EL (cell line): Measurements from ENCODE around the gene RSAD1.

Source experiments
- DNase-seq: peaks from one replicate; pipeline ENCODE4 v3.0.0-alpha.2; 2016

The RSAD1 gene

DNA sequence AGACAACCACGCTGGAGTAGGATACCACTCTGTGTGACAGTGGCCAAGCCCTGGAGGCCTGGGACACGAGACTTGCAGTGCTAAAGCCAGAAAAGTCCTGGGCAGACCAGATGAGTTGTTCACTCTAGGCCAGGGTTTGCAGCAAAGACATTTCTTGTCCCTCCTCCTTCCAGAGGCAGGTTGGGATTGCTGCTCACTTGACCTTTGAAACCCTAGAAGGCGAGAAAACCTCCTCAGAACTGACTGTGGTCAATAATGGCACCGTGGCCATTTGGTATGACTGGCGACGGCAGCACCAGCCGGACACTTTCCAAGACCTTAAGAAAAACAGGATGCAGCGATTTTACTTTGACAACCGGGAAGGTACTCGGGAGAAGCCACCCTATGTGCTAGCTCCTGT is 44.1 kb downstream of the RSAD1 start:
- no peak for DNase-seq

DNA sequence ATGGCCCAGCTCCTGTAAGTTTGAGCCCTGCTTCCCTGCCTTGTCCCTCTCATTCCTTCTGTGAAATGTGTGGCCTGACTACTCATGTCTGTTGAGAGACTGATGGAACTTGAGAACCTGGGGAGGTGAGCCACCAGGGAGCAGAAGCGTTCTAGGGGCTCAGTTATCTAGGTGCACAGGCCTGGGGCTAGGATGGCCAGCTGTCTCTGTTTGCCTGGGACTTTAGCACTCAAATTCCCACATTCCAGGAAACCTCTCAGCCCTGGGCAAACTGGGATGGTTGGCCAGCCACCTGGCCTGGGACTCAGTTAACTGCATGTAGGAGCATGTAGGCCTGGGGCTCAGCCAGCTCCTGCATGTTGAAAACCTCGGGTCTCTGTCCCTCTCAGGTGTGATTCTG is 44.5 kb downstream of the RSAD1 start:
- no peak for DNase-seq

DNA sequence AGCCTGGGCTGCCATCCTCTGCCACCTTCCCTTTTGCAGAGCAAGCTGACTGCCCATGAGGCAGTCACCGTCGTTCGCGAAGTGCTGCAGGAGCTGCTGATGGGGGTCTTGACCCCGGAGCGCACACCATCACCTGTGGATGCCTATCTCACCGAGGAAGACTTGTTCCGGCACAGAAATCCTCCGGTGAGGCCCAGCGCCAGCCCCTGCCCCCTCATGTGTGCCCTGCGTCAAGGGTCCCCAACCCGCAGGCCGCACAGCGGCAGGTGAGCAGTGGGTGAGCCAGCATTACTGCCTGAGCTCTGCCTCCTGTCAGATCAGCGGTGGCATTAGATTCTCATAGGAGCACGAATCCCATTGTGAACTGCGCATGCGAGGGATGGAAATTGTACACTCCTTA is 46.2 kb downstream of the RSAD1 start:
- DNase-seq = no peak

DNA sequence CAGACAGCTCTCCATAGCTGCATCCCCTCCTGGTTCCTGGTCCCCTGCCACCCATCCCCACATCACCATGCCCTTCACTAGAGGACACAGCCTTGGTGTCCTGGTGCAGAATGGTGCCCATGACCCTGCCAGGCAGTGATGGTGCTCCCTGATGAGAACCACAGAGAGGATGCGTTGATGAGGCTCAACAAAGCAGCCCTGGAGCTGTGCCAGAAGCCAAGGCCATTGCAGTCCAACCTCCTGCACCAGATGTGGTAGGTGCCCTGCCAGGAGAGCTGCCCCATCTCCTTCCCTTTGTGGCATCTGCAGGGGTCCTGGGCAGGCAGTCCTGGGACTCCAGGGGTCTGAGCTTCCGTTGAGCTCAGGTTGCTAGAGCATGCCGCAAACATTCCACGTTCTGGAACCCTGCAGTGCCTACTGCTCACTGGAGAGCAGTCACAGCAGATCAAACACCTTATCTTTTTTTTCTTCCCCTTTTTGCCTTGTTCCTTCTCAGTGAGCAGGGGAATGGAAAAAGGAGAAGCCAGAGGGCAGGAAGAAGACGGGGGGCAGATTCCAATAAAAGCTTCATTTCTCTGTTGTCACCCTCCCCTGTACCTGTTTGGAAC is 48.6 kb downstream of the RSAD1 start:
- DNase-seq = no peak

DNA sequence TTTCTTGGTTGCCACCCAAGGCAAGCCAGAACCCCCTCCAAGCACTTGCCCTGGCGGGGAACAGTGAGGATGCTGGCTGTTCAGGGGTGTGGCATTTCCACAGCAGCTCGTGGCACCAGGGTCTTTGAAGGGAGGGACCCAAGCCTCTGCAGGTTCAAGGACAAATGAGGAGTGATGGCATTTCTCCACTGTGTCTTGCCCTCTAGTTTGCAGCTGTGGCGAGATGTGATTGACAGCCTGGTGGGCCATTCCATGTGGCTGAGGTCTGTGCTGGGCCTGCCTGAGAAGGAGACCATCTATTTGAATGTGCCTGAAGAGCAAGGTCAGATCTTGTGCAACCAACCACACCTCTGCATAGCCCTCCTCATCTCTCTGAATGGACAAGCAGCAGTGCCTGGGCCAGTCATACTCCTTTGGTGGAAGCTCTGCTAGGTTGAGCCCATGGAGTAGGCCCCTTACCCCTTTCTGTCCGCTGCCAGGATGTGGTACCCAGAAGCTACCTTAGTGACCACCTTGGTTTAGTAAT is 49.4 kb downstream of the RSAD1 start:
- no peak for DNase-seq

DNA sequence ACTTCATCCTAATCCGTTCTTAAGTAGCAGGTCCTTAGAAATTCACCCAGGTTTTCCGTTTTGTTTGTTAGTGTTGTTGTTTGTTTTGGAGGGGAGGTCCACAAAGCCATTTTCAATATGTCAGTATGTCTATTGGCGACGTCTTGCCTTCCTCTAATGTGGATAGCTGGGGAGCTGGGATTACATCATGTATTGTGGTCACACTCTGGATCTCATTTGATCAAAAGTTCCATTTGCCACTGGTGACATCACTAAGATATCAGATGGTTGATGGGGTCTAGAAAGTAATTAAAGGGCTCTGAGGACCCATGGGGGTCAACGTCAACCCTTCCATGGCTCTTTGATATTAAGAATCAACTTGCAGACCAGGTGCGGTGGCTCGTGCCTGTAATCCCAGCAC is 51.2 kb downstream of the RSAD1 start:
- DNase-seq = no peak

DNA sequence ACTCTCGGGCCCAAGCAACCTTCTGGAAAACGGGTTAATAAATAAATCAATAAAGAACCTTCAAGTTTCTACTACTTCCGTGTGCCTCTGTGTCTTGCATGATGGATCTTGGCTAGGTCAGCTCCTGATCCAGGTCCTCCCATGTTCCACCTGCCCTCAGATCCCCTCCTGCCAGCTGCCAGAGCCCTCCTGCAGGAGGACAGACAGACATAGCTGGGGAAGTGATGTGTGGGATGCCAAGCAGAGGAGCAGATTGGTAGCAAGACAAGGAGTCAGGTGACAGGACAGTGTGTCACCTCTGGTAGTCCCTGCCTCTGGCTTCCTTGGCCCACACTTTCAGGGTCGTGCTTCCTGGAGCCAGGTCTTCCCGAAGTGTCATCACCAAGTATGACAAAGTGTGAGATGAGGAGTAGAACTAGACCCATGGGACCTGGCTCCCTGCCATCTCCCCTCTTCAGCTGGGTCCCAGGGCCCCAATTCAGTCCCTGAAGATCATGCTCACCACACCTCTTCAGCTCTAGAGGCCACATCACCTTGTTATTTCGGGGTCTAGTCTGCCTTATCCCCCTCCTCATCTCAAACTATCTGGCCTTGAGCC is 52.9 kb downstream of the RSAD1 start:
- DNase-seq = no peak

DNA sequence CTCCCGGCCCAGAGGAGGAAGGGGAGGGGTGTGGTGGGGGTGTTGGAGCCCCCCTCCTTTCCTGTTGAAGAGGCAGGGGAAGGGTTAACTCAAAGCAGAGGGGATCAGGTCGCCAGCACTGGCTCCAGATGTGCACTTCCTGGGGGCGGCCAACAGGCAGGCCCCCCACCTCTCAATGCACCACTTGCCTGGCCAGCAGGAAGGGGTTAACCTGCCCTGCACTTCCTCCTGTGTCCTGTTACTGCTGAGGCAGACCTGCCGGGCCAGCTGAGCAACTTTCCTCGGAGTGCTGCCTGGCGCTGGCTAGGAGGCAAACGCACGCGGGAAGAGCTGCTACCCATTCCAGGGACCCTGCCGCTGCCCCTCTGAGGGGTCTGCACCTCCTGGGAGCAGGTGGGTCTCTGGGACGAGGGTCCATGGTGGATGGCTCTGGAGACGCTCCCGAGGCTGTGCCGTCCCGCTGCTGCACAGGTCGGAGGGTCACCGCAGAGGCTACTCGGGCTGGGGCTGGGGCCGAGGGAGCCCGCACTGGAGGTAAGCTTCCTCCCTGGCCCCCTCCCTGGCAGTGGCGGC is 53.9 kb downstream of the RSAD1 start, which contains the start of gene EPN3:
EPN3 (plus strand) TSS at position 284 of the 573 bp plus-strand sequence. CDS start 3,822 bp downstream, outside the sequence.
- no peak for DNase-seq

DNA sequence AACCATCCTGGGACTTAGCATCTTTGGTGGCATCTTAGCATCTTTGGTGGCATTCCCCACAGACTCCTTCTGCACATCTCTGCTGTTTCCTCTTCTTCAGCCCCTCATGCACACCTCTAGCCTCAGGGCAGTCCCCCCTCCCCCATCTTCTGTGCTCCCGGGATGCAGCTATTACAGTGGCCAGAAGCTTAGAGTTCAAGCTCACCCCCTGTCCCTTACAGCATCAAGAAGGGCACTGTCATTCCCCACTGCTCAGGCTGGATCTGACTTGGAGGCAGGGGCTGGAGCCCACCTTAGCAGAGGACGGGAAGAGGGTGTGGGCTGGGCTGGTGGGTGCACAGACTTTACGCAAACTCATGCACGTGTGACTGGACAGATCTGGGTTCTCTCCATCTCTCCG is 54.5 kb downstream of the RSAD1 start:
- DNase-seq = no peak

DNA sequence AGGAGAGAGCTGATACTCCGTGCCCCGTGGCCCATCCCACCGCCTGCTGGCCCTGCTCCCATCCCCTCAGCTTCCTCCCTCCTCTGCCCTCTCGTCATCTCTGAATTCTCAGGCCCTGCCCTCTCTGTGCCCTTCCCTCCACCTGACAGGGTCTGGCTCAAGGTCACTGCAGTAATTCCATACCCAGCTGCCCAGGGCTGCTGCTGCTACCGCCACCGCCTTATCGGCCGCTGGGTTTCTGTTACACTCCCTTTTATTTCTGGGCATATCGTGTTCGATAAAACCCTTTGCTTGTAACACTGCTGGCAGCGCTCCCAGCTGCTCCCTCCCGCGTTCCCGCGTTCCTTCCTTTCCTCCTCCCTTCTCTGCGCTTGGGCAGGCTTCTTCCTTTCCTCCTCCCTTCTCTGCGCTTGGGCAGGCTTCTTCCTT is 55.1 kb downstream of the RSAD1 start:
- DNase-seq = peak; percentile 37

DNA sequence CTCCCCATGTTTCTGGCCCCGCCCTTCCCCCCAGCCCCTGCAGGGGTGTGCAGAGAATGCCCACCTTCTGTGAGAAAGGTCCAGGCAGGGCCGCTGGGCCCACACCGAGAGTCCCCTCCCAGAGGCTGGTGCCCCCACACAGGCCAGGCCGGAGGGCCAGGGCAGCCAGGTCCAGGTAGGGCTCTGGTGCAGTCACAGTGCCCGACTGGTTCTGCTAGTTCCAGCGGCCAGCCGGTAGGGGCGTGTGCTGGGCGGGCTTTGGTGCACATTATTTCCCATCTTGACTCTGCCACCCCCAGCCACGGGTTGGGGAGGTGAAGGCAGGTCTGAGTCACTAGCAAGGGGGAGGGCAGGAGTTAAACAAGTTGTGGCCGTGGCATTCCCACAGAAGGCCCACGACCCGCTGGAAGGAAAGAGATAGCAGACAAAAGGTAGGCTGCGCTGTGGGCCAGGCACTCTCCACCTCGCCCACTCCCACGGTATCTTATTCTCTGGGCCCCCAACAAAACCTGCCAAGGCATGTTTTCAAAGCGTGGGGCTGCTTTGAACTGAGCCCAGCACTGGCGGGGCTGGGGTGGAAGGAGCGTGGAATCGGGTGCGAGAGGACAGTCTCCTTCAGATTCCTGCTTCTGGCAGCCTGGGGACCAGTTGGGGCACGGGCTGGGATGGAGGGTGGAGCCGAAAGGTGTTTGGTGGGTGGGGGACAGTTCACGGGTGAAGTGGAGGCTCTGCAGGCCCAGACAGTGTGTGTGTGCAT is 55.7 kb downstream of the RSAD1 start:
- no peak for DNase-seq

DNA sequence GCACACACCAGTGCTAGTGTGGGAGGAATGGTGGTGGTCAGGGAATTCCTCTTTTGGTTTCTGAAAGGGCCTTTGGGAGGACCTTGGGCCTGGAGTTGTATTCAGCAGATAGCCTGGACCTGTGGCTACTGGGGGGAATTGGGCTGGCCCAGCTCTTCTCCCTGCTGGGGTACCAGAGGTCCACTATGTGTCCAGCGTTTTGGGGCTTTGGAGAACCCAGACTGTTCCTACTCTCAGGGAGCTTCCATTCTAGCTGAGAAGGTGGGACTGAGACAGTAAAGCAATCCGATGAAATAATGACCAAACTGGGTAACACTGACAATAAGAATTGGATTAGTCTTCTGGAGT is 56.3 kb downstream of the RSAD1 start:
- DNase-seq = no peak

DNA sequence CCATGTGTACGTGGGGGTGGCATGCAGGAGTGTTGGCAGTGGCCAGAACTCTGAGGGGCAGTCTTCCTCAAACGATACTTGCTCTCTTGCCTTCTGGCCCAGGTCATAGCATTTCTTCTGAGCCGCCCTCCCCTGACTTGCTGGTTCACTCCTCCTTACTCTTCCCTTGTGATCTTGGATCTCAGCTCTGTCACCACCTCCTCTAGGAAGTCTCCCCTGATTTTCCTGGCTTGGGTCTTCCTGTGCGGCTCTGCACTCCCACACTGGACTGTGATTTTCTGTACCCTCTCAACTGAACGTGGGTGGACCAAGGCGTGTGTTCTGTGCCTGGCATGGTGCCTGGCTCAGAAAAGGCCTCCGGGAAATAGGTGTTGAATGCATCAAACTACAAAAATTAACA is 56.7 kb downstream of the RSAD1 start:
- DNase-seq = no peak
